ENCODE measurements around the gene ZYG11A.

- TF ChIP-seq CTCF (IDR thresholded peaks at IDR 0.05; ENCODE audit: low read depth, low read length, poor library complexity, severe bottlenecking) (no peak), EZH2phosphoT487 (IDR thresholded peaks at IDR 0.05; ENCODE audit: borderline replicate concordance, low read length) (no peak)
These were observed 83.0 kb downstream of the ZYG11A start for GRCh38 chr1:52925571-52926005.
